AG04450 (cell line): ENCODE results near the gene RNU6-7. TPM values are rescaled to one million over a fixed set of nuclear protein-coding genes. Genes with fewer than 3 reads are reported as not detected.

Experiments
- CTCF ChIA-PET: fragments of 300-600, 350-600 bp; formaldehyde crosslinking; extraction: SDS; loops from one replicate; lab custom pipeline; 2022; ENCODE audit warnings: antibody characterized with exemption, inconsistent platforms; lab: Charles Lee
- POLR2A ChIA-PET: fragments of 350-600 bp; formaldehyde crosslinking; extraction: SDS; loops from one replicate; lab custom pipeline; 2021; ENCODE audit warnings: antibody characterized with exemption, inconsistent platforms; lab: Yijun Ruan, JAX
- DNase-seq: peaks from one replicate; pipeline ENCODE4 v3.0.0-alpha.2; 2011; ENCODE audit warnings: low read depth, low spot score
- H3K27ac ChIP-seq: one replicate; pipeline ENCODE4 v1.5.1; 2012; ENCODE audit warnings: low read depth, low read length, control low read depth
- H3K27me3 ChIP-seq: one replicate; pipeline ENCODE4 v1.6.0; 2012; ENCODE audit warnings: low read length; ENCODE audit not compliant: control insufficient read depth, insufficient read depth
- H3K4me3 ChIP-seq: 2 replicates; pipeline ENCODE4 v1.5.1; 2011; ENCODE audit warnings: mild to moderate bottlenecking, low read depth, low read length, control low read depth
- H3K9me3 ChIP-seq: 2 replicates; pipeline ENCODE4 v1.5.1; 2012; ENCODE audit warnings: low read length; ENCODE audit not compliant: control insufficient read depth, insufficient read depth
- CTCF ChIP-seq: IDR thresholded peaks from 2 replicates; pipeline ENCODE4 v1.5.1; 2011; ENCODE audit warnings: low read depth, low read length, control low read depth, inconsistent platforms
- polyA plus RNA-seq: library from polyadenylated mRNA; depleted of rRNA; stranded (reverse); fragments of >200 nt; gene quantifications from 2 replicates; pipeline ENCODE4 v1.2.3, GENCODE V29; 2011

Gene RNU6-7
- polyA plus RNA-seq, 1 experiment: not detected

DNA sequence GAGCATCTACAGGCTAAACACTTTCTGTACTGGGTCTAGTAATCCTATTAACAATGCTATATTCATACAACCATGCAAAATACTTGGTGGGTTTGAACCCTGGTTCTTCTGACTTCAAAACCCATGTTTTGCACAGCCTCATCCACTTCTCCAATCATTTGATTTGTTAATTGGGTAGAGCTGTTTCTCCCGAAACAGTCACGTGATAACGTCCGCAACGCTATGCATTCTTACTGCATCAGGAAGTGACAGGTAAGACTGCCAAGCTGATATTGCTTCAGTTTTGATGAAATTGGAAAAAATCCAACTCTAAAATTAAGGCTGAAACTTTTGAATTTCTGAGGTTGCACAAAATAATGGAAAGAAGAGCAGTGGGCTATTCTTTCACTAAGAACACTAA is 30.4 kb upstream of the RNU6-7 start:
- H3K27me3 ChIP-seq: no peaks in the 10 kb centered on the region
- CTCF ChIA-PET: no interaction called here
- TF ChIP-seq CTCF: no peak
- POLR2A ChIA-PET: no interaction called here
- no peak overlapping the region for H3K27ac ChIP-seq
- no peaks in the 10 kb centered on the region for H3K9me3 ChIP-seq
- DNase-seq: no peak
- H3K4me3 ChIP-seq: no peak overlapping the region

GRCh38 chr14:32183151-32184058 is 18.4 kb upstream of the RNU6-7 start:
- TF ChIP-seq CTCF: no peak
- no peaks in the 10 kb centered on the region for H3K27me3 ChIP-seq
- H3K9me3 ChIP-seq: no peaks in the 10 kb centered on the region
- ChIA-PET CTCF (no interaction called here), POLR2A (no interaction called here)
- H3K4me3 ChIP-seq: no peak overlapping the region
- H3K27ac ChIP-seq: no peak overlapping the region
- no peak for DNase-seq

DNA sequence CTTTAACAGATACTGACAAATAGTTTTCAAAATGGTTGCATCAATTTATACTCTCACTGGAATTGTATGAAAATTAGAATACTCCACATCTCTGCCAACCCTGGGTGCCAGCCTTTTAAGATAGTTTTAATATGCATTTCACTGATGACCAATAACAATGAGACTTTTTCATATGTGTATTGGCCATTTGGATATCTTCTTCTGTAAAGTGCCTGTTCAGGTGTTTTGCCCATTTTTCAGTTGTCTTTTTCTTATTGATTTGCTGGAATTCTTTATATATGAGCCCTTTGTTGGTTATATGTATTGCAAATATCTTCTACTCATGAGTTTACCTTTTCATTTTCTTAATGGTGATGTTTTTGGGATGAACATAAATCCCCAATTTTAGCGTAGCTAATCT is 16.7 kb upstream of the RNU6-7 start:
- ChIA-PET CTCF (no interaction called here), POLR2A (no interaction called here)
- no peak for DNase-seq
- H3K4me3 ChIP-seq: no peak overlapping the region
- no peaks in the 10 kb centered on the region for H3K9me3 ChIP-seq
- no peak for TF ChIP-seq CTCF
- no peak overlapping the region for H3K27ac ChIP-seq
- H3K27me3 ChIP-seq: no peaks in the 10 kb centered on the region

DNA sequence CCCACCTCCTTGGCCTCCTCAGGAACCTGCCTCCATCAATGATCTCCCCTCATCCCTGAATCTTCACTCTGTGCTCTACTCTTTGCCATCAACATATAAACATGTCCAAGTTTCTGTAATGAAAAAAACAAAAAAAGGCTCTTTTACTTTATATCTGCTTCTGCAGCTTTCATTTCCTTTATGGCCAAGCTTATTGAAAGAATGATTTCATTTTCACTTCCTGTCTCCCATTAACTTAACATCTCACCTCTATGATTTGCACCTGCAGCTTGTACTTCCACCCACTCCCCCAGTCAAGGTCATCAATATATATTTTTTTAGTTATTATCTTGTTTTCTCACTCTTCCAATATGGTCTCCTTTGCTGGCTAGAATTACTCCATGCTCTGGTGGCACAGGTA is 15.6 kb upstream of the RNU6-7 start:
- H3K27ac ChIP-seq: no peak overlapping the region
- no peaks in the 10 kb centered on the region for H3K9me3 ChIP-seq
- no peak for TF ChIP-seq CTCF
- no peak overlapping the region for H3K4me3 ChIP-seq
- ChIA-PET POLR2A (no interaction called here), CTCF (no interaction called here)
- no peaks in the 10 kb centered on the region for H3K27me3 ChIP-seq
- DNase-seq: no peak

DNA sequence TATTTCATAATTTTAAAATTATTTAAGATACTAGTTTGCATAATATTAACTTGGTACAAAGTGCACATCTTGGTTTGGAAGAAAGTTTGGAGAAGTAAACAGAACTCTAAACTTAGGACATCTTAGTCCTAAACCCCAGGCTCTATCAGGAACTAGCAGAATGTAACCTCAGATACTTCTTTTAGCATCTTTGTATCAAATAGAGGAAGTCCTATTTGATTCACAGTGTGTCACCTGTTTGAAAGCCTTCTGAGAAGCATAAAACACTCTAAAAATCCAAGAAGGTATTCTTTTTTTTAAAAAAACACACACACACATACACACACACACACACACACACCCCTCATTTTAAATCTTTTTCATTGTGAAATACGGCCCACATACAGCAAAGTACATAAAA is 12.0 kb upstream of the RNU6-7 start:
- Histone ChIP-seq H3K9me3 (no peaks in the 10 kb centered on the region), H3K4me3 (no peak overlapping the region), H3K27me3 (peaks cover 2% of the 10 kb centered on the region), H3K27ac (no peak overlapping the region)
- DNase-seq: no peak
- ChIA-PET POLR2A (no interaction called here), CTCF (no interaction called here)
- no peak for TF ChIP-seq CTCF
